GM06990 (cell line): Measurements from ENCODE around the gene METAP2.

Experiments
- DNase-seq: peaks from one replicate; pipeline ENCODE4 v3.0.0-alpha.2; 2011; ENCODE audit not compliant: insufficient read length; ENCODE audit errors: extremely low read depth
- H3K27me3 ChIP-seq: replicated peaks from 2 replicates; pipeline ENCODE4 v1.6.0; 2011; ENCODE audit warnings: low read length; ENCODE audit not compliant: control insufficient read depth, insufficient read depth
- H3K36me3 ChIP-seq: 2 replicates; pipeline ENCODE4 v1.5.1; 2011; ENCODE audit warnings: low read length; ENCODE audit not compliant: control insufficient read depth, insufficient read depth
- H3K4me3 ChIP-seq: replicated peaks from 2 replicates; pipeline ENCODE4 v1.5.1; 2011; ENCODE audit warnings: low read depth, mild to moderate bottlenecking, control low read depth, low read length
- CTCF ChIP-seq: IDR thresholded peaks from 2 replicates; pipeline ENCODE4 v1.5.1; 2011; ENCODE audit warnings: low read length, control low read depth, mild to moderate bottlenecking, inconsistent platforms; ENCODE audit not compliant: insufficient read depth, poor library complexity, severe bottlenecking

Gene METAP2

GRCh38 chr12:95545303-95545702 lies 71.4 kb downstream of the METAP2 start:
- no peaks in the 10 kb centered on the region for H3K36me3 ChIP-seq
- no peak for DNase-seq
- TF ChIP-seq CTCF: no peak
- H3K27me3 ChIP-seq: no peaks in the 10 kb centered on the region
- H3K4me3 ChIP-seq: no peak overlapping the region

DNA sequence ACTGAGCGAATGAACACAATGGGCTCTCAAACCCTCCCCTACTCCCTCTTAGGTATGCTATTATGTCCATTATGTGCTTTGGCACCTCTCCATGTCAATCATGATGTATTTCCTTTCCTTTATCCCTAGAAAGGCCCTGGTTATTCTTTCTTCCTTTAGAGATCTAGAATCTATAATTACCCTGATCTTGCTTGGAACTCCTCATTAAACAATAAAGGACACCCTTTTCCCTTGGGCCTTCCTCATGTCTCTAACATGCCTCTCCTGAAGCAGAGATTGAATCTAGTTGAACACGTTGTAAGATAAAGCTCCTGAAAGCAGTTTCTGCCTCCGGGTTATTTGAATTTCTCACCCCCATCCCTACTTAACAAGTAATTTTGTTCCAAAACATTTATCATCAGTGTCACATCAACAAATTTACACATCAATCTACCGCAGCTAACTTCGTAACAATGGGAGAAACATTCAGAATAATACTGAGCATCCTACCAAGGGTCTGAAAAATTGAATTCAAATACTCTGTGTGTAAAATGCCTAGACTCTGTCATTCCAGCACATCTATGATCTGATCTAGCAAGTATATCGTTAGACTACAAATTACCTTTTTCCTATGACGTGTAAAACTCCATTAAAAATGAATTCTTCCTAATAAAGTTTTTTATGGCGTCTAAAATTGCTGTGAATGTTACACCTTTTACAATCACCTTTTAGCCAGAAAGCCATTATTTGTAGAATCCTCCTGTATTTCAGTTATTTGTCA lies 72.0 kb downstream of the METAP2 start:
- Histone ChIP-seq H3K27me3 (no peaks in the 10 kb centered on the region), H3K36me3 (no peaks in the 10 kb centered on the region), H3K4me3 (no peak overlapping the region)
- no peak for DNase-seq
- TF ChIP-seq CTCF: no peak

- Histone ChIP-seq H3K36me3 (no peaks in the 10 kb centered on the region), H3K27me3 (no peaks in the 10 kb centered on the region), H3K4me3 (no peak overlapping the region)
- no peak for DNase-seq
- TF ChIP-seq CTCF: no peak
Observed at GRCh38 chr12:95546491-95546813, 72.5 kb downstream of the METAP2 start.

- Histone ChIP-seq H3K4me3 (no peak overlapping the region), H3K27me3 (no peaks in the 10 kb centered on the region), H3K36me3 (no peaks in the 10 kb centered on the region)
- TF ChIP-seq CTCF: no peak
- no peak for DNase-seq
Observed at GRCh38 chr12:95547522-95548055, 73.6 kb downstream of the METAP2 start.

DNA sequence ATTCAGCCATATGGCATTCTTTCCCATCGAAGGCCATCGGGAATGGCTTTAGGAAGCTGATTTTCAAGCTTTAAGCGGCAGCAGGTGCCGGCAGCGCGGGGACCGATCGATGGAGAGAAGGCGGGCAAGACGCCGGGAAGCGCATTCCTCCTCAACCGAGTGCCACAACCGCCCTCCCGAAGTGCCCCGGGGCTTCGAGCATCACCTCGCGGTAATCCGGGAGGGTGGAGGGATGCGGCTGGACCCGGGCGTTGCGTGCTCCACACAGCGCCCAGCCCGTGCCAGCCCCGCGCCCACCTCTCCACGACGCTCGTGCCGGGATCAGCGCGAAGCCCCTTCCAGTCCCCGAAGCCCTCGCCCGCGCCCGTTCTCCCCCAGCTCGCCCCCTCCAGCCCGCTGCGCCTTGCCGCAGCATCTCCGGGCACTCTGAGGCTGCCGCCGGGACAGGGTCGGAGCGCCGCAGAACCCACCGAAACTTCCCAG lies 74.1 kb downstream of the METAP2 start:
- H3K27me3 ChIP-seq: no peaks in the 10 kb centered on the region
- no peaks in the 10 kb centered on the region for H3K36me3 ChIP-seq
- peak; percentile 10 for DNase-seq
- no peak for TF ChIP-seq CTCF
- H3K4me3 ChIP-seq: no peak overlapping the region; the same call in 1 of the 2 replicates
